Kidney tubule cell (primary cell): ENCODE measurements around the gene NWD2.
A peak's percentile ranks its signal among the peaks of the same experiment; 100 is the strongest.

Source experiments
- DNase-seq: peaks from one replicate; pipeline ENCODE4 v3.0.0-alpha.2; 2018; ENCODE audit warnings: low spot score

Gene NWD2

GRCh38 chr4:37304612-37305011, 60.1 kb downstream of the NWD2 start:
- no peak for DNase-seq

- DNase-seq = no peak
Measured at GRCh38 chr4:37305984-37306383, 61.4 kb downstream of the NWD2 start.

DNA sequence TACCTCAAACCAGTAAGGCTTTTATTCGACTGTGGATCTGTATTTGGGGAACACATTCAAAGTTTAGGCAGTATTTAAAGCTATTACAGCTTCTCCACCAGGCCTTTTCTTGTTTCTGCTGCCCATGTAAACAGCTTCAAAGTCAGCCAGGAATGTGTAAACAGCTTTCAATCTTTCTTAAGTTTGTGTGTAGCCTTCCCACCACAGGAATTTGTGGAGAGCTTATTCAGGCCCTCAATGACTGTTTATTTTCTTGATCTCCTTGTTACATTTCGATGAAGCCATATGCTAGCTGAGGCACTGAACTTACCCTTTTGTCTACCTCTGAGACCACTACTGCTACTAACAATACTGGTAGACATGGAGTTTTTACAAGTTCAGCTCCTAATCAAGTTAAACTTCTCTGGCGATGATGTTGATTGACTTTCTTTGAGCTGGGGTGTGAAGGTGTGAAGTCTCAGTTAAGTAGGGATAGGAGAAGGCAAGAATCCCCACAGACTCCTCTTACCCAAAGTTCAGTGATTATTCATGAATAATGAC, 72.6 kb downstream of the NWD2 start:
- no peak for DNase-seq

GRCh38 chr4:37320513-37321235, 76.1 kb downstream of the NWD2 start:
- DNase-seq = no peak

- DNase-seq = no peak
Measured at GRCh38 chr4:37322122-37322521, 77.6 kb downstream of the NWD2 start.

DNA sequence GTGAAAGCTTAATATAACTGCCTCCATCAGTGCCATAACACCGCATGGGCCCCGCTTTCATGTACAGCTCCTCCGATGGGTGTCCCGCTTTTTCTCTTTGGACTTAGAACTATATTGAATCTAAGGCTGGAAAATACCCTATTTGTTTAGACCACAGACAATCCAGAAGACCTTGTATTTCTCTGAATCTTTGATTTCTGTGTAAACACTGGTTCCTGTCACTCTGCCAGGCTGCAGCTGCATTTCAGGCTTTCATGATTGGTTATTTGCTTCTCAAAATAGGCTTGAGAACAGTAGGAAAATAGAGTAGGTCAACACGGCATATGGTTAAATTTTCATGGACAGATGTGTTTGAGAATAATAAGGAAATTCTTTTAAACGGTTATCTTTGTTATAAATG, 80.0 kb downstream of the NWD2 start:
- no peak for DNase-seq

DNA sequence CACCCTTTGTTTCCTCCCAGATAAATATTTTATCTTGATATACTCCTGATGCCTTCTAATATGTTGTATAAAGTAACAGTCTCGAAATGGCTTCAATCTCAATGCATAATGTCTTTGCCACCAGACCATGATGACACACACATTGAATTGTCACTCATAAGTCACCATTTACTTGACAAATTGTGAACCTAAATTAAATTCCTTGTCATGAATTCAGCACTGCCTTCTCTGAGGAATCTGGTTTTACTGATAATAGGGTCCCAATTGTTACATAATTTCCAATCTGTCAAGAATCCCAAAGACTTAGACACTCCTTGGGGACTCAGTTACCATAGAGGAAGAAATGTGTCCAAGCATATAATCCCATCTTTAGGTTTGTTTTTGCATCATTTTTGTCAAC, 82.3 kb downstream of the NWD2 start:
- DNase-seq = no peak

- DNase-seq = peak; percentile 2
Measured at GRCh38 chr4:37338972-37339371, 94.4 kb downstream of the NWD2 start.

GRCh38 chr4:37358748-37359147, 114.2 kb downstream of the NWD2 start:
- DNase-seq = no peak

- no peak for DNase-seq
Measured at GRCh38 chr4:37359261-37359660, 114.7 kb downstream of the NWD2 start.

DNA sequence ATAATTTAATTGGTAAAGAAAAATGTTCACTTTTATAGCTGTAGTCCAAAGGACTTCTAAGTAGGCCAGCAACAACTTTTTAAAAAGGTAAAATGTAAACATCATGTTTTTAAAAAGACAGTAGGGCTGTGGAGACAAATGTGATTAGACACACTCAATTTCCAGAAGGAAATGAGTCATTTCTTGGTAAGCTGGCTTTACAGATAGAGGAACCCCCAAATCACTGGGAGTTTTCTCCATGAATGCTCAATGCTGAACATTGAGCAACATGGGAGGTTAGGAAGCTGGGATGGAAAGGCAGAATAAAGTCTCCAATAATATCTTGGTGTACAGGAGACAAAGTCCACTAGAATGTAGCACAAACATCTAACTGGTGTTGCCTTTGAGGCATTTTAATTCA, 121.3 kb downstream of the NWD2 start:
- peak; percentile 7 for DNase-seq

GRCh38 chr4:37367901-37368300, 123.4 kb downstream of the NWD2 start:
- no peak for DNase-seq

GRCh38 chr4:37370052-37370451, 125.5 kb downstream of the NWD2 start:
- DNase-seq = no peak

GRCh38 chr4:37381040-37381668, 136.6 kb downstream of the NWD2 start:
- DNase-seq = peak; percentile 6

DNA sequence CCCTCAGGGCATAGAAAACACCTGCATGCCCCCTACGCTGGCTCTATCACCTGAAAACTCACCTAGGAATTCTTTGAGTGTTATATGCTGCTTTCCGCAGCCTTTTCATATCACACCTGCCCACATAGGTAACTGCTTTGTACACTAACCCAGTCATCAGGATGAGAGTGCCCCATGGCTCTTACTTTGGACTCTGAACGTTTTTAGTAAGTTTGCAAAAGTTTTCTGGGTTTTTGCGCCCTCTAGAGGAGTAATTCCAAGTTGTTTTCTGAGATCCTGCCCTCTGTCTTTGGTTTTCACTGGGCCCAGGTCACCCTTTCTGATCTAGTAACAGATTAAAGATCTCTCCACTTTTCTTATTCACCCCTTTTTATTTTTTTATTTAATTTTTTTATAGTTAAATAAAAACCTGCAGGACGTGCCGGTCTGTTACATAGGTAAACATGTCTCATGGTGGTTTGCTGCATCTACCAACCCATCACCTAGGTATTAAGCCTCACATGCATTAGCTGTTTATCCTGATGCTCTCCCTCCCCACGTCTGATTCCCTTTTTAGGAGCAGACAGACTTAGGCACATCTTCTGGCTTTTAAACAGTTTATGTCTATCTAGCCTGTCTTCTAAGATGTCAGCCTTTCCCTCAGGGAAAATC, 139.2 kb downstream of the NWD2 start:
- peak; percentile 53 for DNase-seq

GRCh38 chr4:37385424-37385823, 140.9 kb downstream of the NWD2 start:
- no peak for DNase-seq

DNA sequence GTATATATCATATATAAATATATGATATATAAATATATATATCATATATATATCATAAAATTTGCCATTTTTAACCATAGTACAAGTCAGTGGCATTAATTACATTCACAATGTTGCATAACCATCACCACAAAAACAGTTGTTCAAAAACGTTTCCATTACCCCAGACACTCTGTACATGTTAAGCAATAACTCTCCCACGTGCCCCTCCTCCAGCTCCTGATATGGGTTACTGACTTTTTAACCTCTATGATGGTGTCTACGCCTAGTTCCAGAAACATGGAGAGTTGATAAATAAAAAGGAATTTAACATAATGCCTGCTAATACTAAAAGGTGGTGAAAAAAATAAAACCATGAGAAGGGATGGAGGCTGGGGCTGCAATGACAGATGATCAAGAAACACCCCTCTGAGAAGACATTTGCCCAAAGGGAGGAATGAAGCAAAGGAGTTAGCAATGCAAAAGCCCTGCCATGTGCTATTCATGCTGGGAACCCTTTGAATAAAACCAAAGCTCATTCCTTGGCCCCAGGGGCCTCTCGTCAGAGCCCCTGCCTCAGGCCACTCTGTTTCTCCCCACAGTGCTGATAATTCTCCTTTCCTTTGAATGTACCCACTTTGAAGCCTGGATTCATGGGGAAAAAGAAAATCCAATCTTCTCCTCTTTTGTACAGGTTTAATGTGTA, 144.3 kb downstream of the NWD2 start:
- DNase-seq = no peak

DNA sequence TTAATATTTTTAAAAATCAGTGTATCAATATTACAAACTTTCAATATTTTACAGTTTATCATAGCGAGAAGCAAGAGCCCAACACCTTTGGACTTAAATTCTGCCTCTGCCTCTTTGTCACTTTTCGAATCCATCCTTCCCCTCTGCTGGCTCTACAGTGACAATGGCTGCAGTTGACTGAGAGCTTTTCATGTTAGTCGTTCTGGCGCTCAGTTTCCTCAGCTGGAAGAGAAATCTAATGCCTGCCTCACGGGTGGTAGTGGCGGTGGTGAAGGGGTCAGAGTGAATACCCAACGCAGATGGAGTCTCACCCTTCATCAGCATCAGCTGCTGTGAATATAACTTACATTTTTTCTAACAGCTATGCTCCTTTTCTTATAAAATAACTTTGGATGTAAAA, 144.8 kb downstream of the NWD2 start:
- DNase-seq = no peak

DNA sequence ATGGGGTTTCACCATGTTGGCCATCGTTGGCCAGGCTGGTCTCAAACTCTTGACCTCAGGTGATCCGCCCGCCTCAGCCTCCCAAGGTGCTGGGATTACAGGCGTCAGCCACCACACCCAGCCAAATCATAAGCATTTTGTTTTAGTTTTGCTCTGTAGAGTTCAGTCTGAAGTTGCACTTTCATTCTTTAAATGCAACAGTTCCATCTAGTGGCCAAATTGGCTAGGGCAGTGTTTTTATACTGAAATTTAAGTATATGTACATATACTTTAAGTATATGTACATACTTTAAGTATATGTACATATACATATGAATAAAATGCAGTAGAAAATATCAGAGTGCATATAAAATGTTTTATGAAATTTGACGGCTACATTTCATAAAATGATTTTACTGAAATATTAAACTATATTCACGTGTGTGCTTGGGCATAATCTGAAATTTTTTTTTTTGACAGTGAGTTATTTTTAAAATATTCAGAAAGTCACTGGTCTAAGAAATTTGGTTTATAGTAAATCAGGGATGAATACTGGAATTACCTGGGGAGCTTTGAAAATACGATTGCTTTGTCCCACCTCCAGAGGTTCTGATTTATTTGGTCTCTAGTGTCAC, 145.5 kb downstream of the NWD2 start:
- peak; percentile 67 for DNase-seq

DNA sequence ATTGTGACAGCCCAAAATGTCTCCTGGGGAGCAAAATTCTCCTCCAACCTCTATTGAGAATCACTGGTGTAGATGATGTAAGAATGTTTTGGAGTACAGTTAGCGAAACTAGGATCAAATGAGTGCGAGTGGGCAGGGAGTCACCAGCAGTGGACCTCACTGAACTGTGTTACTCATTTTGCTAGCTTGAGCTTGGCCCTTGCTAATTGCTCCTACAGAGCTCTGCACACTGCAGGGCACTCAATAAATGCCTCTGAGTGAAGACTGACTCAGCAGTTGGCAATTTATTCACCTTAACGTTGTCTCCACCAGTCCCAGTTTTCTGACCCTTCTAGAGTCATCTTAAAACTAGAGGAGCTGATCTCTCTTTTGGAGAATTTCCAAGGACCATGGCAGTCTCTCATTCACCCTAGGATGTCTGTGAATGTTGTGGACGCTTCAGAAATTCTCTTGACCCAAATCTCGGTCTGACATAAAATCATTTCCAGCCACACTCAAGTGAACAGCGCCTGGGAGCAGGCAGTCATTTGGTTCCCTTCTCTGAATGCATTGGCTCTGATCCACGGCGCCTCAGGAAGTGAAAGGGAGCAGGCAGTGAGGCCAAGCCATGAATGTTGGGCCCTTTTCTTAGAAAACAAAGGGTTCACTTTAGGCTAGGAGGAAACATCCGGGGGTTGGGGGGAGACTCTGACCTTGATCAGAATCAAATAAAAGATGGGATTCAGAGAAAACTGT, 148.1 kb downstream of the NWD2 start:
- peak; percentile 89 for DNase-seq

DNA sequence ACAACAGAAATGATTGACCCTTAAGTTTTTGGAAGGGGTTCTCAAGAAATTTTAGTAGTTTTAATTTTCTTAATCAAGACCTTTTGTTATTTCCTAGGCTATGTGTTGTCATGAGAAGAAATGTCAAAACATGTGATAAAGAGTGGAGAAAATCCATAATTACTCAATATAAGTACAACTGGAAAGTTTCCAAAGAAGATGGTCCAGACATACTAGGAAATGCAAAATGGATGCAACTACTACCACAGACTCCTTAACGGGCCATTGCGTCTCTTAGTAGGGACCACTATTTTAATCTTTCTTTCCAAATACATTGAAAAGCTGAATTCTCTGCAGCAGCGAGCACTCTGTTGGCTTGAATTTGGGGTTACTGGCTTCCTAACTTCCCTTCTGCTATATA, 148.8 kb downstream of the NWD2 start:
- DNase-seq = no peak
